ENCODE results near the gene CDK5R2. TPM values are rescaled to one million over a fixed set of nuclear protein-coding genes. Genes with fewer than 3 reads are reported as not detected.

CDK5R2 gene
- total RNA-seq, 1 donor from 2014 or later, result not detected

DNA sequence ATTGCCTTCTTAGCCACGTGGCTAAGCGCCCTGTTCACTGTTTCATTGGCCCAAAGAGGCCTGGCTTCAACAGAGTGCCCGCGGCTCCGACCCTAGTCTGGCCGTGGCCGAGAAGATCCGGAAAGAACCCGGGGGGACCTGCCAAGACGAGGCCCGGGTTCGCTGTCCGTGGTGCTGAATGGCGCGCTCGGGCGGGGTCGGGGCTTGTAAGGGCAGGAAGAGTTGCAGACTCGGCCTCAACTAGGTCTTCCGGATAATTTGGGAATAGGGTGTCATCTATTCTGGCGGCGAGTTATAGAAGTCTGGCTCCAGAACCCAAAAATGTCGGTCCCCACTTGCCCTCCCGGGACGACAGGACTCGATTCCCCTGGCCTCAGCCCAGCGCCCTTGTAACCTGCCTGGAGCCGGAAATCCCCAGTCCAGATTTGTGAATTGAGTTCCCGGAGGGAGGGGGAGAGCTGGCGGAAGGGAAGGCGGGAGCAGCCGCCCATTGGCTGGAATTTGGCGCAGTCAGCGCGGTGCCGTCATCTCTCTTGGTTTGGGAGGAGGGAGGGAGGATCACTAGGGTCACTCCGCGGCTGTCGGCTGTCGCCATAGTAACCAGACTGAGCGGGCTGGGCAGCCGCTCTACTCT is 3.5 kb downstream of the CDK5R2 start:
- intact Hi-C loops (cut with micrococcal nuclease), result no loop called here
- H3K4me3 ChIP-seq, result no peak overlapping the region
- no peak for TF ChIP-seq CTCF (IDR thresholded peaks at IDR 0.05; ENCODE audit: borderline replicate concordance)
- peak; percentile 66 for DNase-seq
- H3K4me1 ChIP-seq, result peaks cover 24% of the 10 kb centered on the region
- H3K9me3 ChIP-seq (replicated peaks), result no peaks in the 10 kb centered on the region
- H3K27ac ChIP-seq (replicated peaks), result no peak overlapping the region
- peaks cover 100% of the 10 kb centered on the region for H3K27me3 ChIP-seq (ENCODE audit: low read depth)
- H3K36me3 ChIP-seq, result no peaks in the 10 kb centered on the region

DNA sequence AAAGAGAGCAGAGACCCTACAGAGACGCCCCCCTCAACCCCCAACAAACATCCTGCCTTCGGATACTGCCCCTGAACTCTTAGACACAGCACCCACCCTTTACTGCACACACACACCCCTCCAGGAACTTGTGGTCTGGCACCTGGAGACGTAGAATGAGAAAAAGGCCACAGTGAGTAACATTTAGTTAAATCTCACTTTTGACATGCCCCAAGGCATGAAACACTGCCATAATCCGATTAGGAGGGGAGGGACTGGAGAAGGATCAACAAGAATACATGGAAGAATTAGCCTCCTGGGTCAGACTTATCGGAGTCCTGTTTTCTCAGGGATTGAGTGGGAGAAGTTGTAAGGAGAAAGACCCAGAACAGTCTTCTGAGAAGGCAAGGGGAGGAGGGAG is 4.1 kb downstream of the CDK5R2 start:
- TF ChIP-seq CTCF (IDR thresholded peaks at IDR 0.05; ENCODE audit: borderline replicate concordance), result no peak
- Histone ChIP-seq H3K27me3 (ENCODE audit: low read depth) (peaks cover 100% of the 10 kb centered on the region), H3K9me3 (replicated peaks) (no peaks in the 10 kb centered on the region), H3K4me1 (peaks cover 24% of the 10 kb centered on the region), H3K36me3 (no peaks in the 10 kb centered on the region), H3K27ac (replicated peaks) (no peak overlapping the region), H3K4me3 (no peak overlapping the region)
- intact Hi-C loops (cut with micrococcal nuclease), result no loop called here
- DNase-seq, result no peak

- peaks cover 99% of the 10 kb centered on the region for H3K27me3 ChIP-seq (ENCODE audit: low read depth)
- TF ChIP-seq CTCF (IDR thresholded peaks at IDR 0.05; ENCODE audit: borderline replicate concordance), result no peak
- no peak for DNase-seq
- peaks cover 22% of the 10 kb centered on the region for H3K4me1 ChIP-seq
- intact Hi-C loops (cut with micrococcal nuclease), result no loop called here
- H3K36me3 ChIP-seq, result no peaks in the 10 kb centered on the region
- no peak overlapping the region for H3K27ac ChIP-seq (replicated peaks)
- H3K9me3 ChIP-seq (replicated peaks), result no peaks in the 10 kb centered on the region
- H3K4me3 ChIP-seq, result no peak overlapping the region
Observed at GRCh38 chr2:218964041-218964771, 4.7 kb downstream of the CDK5R2 start.

- peaks cover 85% of the 10 kb centered on the region for H3K27me3 ChIP-seq (ENCODE audit: low read depth)
- no peak for DNase-seq
- intact Hi-C loops (cut with micrococcal nuclease), result no loop called here
Observed at GRCh38 chr2:218970894-218971293, 11.4 kb downstream of the CDK5R2 start.

More at GRCh38 chr2:218970894-218971293, 11.4 kb downstream of the CDK5R2 start:
- no peak overlapping the region for H3K4me3 ChIP-seq
- H3K4me1 ChIP-seq, result peaks cover 8% of the 10 kb centered on the region
- no peak for TF ChIP-seq CTCF (IDR thresholded peaks at IDR 0.05; ENCODE audit: borderline replicate concordance)
- no peaks in the 10 kb centered on the region for H3K36me3 ChIP-seq
- no peak overlapping the region for H3K27ac ChIP-seq (replicated peaks)
- peaks cover 6% of the 10 kb centered on the region for H3K9me3 ChIP-seq (replicated peaks)
